GM21447 (cell line): ENCODE results near the gene VSTM4.
A peak's percentile ranks its signal among the peaks of the same experiment; 100 is the strongest.

Experiments
- ATAC-seq: cut with Tn5 transposase; IDR thresholded peaks from one replicate; pipeline ENCODE4 v1.9.1; 2021; ENCODE audit not compliant: unreplicated experiment

Gene VSTM4, protein sequence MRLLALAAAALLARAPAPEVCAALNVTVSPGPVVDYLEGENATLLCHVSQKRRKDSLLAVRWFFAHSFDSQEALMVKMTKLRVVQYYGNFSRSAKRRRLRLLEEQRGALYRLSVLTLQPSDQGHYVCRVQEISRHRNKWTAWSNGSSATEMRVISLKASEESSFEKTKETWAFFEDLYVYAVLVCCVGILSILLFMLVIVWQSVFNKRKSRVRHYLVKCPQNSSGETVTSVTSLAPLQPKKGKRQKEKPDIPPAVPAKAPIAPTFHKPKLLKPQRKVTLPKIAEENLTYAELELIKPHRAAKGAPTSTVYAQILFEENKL

DNA sequence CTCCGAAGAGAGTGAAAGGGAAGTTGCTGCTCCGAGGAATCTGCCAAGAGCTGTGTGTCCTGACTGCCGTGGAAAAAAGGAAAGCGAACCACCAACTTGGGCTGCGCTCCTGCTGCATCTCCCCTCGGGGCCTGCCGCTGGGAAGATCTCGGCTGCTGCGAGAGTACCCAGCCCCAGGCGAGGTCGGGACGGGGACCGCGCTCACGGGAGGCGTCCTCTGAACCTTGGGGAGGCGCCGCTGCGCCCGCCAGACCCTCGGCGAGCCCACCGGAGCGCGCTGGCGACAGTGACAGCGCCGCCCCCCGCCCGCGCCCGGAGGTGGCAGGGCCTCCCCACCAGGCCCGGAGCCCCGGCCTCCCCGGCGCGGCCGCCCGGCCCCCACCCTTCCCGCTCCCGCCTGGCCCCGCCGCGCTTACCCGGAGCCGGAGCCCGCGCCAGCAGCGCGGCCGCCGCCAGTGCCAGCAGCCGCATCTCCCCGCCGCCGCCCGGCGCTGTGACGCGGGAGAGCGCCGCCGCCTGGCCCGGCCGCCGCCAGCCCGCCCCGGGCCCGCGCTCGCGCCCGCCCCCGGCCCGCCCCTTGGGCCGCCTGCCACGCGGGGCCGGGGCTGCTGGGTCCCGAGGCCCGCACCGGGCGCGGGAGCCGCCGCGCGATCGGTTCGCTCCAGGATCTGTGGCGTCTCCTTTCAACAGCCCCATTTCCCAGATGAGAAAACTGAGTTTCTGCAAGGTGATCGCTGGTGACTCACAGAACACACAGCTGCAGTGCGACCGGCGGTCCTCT lies at the start of gene VSTM4:
TSS of gene VSTM4 (minus strand) at position 508 of the 781 bp plus-strand sequence. CDS start at position 471, 37 bp downstream.
- ATAC-seq, result no peak

DNA sequence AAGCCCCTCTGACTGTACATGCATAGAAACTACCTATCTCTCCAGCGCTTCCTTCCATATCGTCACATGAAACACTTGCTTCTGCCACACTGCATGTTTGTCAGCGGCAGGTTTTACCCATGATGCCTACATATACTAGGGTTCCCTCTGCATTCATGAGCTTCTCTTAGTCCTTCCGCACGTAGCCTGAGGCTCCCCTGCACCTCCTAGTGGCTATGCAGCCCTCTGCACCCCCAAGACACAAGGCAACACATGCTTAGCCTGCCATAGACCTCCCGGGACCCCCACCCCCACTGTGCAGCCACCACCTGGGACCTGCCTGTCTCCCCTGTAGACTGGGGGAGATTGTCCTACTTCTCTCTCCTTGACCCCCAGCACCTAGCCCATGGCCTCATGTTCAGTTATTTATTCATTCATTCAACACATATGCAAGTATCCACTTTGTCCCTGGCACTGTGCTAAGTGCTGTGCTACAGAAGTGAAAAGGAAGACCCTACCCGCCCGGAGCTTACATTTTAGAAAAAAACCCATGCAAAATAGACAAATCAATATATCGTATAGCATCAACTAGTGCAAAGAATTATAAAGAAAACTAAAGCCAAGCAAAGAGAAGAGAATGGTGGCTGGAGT lies 49.4 kb upstream of the VSTM4 start:
- peak; percentile 76 for ATAC-seq

DNA sequence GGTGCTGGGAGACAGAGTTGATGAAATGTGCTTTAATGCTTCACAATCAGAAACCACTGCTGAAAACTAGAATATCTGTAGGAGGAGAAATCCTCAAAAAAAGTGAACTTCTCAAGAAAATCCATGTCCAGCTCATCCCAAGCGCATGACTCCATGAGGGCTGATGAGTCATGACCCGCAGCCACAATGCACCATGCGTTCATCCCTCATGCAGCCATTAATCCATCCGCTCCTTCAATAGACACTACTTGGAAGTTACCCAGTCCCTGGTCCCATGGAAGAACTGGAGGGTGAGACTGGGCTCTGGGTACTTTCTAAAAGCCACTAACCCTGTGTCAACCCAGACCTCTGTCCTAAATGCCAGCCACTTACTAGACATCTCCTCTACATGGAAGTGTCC lies 48.4 kb upstream of the VSTM4 start:
- no peak for ATAC-seq

DNA sequence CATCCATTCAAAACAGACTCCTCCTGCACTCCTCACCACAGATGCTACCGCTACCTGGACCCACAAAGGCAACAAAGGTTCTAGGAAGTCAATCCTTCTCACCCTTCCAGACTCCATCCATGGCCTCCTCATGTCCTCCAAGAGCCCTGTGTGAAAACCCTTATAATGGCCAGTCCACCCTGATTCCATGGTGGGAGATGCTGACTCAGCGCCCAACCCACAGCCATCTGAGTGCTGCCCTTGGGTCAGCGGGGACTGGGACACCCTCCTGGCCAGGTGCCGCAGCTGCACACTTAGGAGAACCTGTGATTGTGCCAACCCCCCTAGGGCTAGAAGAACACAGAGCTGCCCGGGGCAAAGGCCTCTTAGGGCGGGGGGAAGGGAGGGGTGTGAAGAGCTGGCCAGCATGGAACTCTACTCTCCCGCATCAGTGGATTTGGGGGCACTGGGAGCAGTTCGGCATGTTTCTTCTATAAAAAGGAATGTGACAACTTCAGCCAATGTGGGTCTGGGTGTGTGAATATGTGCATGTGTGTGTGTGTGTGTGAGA lies 47.5 kb upstream of the VSTM4 start:
- ATAC-seq, result no peak

DNA sequence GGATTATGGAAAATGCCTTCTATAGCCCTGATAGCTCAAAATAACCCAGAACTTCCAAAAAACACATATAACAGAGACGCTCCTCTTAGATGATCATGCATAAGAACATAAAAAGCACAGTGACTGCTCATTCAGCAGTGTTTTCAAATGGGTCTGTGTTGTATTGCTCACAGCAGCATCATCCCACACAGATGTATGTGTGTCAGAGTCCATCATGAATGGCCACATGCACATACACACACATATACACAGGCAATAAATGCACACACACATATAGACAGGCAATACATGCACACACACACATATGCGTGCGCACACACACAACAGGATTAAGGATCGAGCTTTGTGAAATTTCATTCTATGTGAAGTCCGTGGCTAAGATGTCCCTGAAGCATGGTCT lies 46.7 kb upstream of the VSTM4 start:
- ATAC-seq, result no peak

DNA sequence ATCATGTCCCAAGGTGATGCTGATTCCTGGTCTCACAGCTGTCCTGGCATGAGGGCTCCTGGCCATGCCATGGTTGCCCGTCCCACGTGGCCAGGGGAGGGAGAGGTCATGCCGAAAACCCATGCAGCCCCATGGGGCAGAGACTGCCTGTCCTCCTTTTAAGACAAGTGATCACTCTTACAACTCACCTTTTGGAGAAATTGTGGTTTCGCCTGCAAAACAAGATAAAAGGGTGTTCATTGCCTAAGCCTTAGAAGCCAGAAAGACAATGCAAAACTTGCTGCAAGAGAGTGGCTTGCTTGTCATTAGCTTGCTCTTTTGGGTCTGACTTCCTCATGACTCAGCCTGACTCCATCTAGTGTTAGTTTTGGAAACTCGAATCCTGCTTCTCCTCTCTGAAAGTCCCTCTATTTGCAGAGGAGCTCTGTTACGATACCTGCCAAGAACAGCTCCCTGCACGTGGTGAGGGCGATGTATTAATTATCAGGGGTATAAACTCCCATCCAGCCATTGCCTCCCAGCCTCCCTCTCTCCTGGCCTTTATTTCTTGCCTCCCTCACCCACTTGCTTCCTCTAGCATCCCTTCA lies 46.2 kb upstream of the VSTM4 start:
- no peak for ATAC-seq

DNA sequence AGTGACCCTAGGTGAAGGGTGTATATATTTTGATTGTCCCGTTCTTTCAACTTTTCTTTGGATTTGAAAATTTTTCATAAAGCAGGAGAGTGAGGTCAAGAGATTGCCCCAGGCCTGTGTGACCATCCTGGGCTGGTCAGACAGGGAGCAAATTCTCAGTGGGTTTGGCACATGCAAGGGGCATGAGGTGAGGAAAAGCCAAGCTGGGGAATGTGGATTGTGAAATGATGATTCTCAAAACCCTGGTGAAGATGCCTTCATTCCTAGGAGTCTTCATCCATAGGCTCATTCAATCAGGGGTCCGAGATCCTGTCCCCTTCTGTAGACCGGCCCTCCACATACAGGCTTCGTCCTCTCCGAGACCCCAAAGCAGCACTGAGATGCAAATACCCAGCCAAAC lies 45.5 kb upstream of the VSTM4 start:
- ATAC-seq, result no peak

DNA sequence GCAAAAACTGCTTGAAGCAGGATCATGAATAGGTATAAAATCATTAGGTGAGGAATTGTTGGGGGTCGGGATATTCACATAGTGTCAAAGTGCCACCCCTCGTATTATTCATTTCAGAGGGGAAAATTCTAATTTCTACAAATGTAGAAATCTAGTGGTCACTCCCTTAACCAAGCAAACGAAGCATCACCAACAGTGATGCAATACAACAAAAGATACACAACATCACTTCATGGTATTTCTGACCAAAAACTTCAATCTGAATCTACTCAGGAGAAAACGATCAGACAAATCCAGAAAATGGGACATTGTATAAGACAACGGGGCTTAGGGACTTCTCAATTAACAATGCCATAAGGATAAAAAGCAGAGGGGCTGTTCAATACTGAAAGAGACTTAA lies 44.8 kb upstream of the VSTM4 start:
- ATAC-seq, result no peak

DNA sequence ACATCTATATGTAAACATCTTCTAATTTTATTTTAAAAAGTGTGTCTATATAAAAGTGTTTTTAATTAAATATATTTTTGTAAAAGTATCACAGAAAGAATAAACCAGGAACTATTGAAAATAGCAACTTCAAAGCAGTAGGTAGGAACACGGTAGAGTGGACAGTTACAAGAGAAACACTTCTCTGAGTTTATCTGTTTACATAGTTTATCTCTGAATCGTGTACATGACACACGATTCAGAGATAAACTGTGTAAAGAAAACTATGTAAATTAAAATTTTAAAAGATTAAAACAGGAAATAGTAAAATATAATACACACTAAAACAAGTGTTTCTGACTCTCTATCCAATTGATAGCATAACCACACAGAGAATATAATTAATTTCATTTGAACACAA lies 43.6 kb upstream of the VSTM4 start:
- no peak for ATAC-seq

DNA sequence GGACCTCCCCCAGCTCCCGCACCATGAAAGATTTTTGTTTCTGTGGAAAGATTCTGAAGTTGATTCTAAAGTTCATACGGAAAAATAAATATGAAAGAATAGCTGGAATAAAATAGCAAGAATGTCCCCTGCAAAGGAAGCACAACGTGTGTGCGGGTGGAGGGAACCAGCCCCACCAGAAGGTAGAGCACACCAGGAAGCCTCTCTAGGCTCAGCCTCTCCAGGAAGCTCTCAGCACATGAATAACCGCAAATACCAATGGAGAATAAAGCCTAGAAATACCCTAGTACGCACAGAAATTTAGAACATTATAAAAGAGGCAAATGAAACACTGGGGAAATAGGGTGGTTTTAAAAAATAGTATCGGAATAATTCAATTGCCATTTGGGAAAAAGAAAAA lies 43.1 kb upstream of the VSTM4 start:
- no peak for ATAC-seq

DNA sequence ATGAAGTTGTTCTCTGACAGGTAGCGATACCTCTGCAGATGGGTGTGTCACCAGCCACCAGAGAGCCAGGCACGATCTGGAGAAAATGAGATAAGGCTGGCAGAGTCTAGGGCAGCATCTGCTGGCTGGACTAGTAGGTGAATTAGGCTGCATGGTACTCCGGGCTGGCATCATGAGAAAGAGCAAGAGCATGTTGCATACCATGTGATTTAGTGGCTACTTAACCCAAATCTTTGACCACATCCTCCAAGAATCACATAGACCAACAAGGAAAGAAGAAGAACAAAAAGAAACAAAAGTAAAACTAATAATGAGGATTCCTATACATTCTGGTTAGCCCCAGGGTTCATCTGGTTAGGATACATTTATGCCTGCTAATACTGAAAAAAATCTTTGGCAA lies 41.9 kb upstream of the VSTM4 start:
- ATAC-seq, result no peak

DNA sequence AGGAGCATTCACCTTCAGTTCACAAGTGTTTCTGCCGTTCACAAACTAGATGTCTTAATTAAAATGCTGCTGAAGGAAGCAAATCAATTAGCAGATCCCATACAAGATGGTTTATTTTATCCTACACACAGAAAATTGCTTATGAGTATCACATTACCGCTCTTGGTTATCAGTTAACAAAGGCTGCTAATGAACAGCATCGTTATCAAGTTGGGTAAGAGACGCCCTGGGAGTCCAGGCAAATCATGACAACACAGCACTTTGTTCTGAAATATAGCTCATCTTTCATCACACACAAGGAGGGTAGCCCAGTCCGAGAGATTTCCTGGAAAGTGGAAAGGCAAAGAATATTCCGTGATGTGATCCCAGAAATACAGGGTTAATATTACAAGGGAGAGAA lies 39.3 kb upstream of the VSTM4 start:
- ATAC-seq, result no peak

DNA sequence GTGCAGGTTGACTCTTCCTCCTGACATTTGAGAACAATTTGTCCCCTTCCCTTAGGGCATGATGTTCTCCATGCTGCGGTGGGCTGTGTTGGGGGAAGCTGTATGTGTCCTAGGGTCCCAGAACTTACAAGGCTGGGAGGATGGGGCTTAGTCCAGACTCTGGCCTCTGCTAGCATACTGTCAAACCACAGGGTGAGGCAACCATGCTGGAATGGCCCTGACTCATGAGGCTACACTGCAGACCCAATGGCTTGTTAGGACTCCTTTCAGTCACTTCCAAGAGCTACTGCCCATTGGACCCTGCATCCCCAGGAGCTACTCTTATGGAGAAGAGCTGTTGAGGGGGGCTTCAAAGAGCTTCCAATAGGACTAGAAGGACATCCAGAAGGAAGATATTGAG lies 38.6 kb upstream of the VSTM4 start:
- ATAC-seq, result no peak

DNA sequence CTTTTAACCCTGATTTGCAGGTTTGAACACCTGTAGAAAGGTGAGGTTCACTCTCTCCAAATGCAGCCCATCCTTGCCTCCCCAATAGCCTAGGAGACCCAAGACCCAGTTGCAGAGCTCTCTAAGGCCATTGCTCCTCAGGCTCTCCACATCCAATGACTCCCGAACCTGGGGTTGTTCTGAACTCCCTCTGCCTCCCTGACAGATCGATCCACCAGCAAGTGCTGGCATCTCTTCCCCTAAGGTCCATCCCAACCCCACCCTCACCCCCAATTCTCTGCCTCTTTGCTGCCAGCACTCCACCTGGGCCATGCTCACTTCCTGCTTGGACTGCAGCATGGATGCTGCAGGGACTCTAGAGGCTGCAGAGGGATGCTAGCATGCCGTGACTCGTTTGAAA lies 37.8 kb upstream of the VSTM4 start:
- no peak for ATAC-seq

DNA sequence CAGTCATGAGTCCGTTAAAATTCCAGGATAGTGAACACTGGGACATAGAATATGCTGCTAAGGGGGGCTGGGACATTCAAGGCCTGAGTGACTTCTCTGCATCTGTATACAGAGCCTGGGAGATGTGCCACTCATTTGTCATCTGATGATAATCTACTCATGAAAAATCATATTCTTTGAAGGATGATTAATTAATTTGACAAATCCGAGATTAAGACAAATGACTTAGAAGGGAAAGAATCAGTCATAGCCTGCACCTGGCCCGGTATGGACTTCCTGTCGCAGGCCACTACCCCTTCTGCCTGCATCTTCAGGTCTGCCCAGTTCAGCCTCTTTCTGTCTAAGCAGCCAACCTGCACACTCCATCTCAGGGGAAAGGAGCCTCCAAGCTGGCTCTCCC lies 37.3 kb upstream of the VSTM4 start:
- ATAC-seq, result no peak

DNA sequence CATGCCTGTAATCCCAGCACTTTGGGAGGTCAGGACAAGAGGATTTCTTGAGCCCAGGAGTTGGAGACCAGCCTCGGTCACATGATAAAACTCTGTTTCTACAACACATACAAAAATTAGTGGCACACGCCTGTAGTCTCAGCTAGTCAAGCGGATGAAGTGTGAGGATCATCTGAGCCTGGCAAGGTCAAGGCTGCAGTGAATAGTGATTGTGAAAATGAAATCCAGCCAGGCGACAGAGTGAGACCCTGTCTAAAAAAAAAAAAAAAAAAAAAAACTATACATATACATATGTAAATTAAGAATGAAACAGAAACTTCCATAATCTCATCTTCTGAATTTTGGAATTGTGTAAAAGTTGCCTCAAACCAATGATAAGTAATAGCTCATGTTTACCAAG lies 36.7 kb upstream of the VSTM4 start:
- ATAC-seq, result no peak

DNA sequence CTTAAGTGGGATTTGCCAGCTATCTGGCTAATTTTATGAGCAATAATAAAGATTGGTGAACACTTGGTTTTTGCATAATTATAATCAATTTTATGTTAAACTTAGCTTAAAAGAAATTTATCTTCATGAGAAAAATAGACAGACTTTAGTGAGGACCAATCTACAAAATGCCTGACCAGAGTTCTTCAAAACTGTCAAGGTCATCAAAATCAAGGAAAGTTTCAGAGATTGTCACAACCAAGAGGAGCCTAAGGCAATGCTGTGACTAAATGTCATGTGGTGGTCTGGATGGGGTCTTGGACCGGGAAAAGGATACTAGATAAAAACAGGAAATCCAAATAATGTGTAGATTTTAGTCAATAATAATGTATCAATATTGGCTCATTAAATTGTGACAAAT lies 36.2 kb upstream of the VSTM4 start:
- no peak for ATAC-seq

DNA sequence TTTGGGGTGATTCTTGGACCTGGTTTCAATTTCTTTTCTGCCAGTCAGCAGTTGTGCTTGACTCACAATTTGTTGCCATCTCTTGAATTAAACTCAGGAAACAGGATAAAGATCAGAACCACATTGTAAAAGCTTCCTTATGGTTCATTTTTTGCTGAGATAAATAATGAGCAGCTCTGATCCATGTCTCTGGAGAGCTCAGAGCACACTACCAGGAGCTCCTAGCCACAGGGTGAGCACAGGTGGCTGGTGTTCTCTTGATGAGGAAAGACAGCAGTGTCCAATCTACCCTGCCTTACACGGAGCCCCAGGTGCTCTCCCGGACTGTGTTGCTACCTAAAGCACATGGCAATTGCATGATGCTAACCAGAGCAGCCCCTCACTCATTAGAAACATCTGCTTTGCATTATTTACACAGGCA lies 35.7 kb upstream of the VSTM4 start:
- ATAC-seq, result no peak

DNA sequence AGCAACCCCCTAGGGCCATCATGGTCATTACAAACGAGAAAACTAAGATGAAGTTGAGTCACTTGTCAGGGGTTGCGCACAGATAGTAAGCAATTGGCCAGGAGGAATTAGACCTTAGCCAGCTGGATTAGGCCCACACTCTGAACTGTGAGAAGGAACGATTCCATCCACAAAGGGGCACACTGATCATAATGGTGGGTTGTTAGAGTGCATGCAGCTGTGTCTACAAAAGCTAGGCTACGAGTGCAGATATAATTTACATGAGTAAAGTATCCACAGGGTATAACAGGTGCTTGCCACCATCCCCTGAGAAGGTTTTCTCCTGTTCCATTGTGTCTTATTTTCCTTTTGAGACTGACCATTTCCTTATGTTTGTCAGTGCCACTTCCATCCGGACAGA lies 35.1 kb upstream of the VSTM4 start:
- ATAC-seq, result no peak

DNA sequence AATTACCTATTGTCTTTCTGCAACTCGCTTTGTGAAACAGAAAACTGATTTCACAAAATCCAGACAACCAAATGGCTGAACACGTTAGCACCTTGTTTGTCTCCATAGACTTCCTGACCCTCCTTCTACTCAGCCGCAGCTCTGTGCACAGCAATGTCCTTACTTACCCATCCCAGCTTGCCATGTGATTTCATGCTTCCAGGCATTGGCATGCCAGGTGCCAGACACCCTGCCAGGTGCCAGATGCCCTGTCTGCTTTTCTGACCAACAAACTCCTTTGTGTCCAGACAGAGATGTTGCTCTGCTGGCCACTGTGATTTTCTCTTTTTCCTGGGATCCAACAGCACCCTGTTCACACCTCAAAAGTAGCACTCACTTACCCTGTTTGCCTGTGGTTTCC lies 34.6 kb upstream of the VSTM4 start:
- ATAC-seq, result no peak

DNA sequence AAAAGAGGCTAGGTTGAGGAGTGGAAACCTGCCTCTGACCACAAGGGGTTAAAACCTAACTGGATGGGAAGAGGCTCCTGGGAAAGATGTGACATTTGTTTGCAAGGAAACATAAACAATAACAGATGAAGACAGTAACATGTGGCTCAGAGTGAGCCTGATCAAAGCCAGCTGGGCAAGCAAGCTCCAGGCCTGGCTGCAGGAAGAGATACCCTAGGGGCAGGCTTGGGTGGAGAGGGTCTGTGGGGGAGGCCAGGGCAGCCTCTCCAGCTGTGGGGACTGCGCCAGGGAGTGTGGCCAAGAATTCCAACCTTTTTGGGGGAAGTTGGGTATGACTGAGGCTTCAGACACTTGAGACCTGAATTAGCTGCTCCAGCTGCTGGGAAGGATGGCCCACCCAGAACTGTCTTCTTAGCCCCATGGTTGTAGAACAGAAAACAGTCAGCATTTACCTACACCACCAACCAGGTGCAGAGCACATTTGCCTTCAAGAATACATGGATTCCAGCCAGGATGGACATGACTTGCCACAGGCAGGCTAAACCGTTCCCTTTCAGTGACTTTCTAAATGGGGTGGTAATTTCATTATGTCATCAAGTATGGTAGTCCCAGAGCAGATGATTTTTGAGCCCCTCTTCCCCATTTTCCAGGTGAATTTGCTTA lies 28.9 kb upstream of the VSTM4 start:
- ATAC-seq, result no peak
